Measurements from ENCODE around the gene SRA1. TPM values are rescaled to one million over a fixed set of nuclear protein-coding genes. Genes with fewer than 3 reads are reported as not detected.

The SRA1 gene
- polyA plus RNA-seq, 3 donors from 2014 or later: 44.5 to 77.4 (median 55.7) TPM

DNA sequence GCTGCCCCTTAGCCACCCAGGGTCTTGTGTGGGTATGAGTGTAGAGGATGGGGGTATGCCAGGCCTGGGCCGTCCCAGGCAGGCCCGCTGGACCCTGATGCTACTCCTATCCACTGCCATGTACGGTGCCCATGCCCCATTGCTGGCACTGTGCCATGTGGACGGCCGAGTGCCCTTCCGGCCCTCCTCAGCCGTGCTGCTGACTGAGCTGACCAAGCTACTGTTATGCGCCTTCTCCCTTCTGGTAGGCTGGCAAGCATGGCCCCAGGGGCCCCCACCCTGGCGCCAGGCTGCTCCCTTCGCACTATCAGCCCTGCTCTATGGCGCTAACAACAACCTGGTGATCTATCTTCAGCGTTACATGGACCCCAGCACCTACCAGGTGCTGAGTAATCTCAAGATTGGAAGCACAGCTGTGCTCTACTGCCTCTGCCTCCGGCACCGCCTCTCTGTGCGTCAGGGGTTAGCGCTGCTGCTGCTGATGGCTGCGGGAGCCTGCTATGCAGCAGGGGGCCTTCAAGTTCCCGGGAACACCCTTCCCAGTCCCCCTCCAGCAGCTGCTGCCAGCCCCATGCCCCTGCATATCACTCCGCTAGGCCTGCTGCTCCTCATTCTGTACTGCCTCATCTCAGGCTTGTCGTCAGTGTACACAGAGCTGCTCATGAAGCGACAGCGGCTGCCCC lies 10.0 kb upstream of the SRA1 start:
- H3K9me3 Mint-ChIP-seq: no peaks in the 10 kb centered on the region
- H3K4me1 Mint-ChIP-seq: peaks cover 54 to 79% of the 10 kb centered on the region in 2 donors
- peak overlapping the region; percentile 11 to 99 (median 66) for H3K27ac Mint-ChIP-seq
- H3K4me3 Mint-ChIP-seq: peak overlapping the region in 1 of 5 donors; percentile 50
- peaks cover 0 to 9% (median 4%) of the 10 kb centered on the region in 3 donors for H3K36me3 Mint-ChIP-seq
- no peak for DNase-seq
- H3K27me3 Mint-ChIP-seq (ENCODE audit: low read depth in 3 of 3): peaks cover 7 to 12% (median 10%) of the 10 kb centered on the region in 3 donors

DNA sequence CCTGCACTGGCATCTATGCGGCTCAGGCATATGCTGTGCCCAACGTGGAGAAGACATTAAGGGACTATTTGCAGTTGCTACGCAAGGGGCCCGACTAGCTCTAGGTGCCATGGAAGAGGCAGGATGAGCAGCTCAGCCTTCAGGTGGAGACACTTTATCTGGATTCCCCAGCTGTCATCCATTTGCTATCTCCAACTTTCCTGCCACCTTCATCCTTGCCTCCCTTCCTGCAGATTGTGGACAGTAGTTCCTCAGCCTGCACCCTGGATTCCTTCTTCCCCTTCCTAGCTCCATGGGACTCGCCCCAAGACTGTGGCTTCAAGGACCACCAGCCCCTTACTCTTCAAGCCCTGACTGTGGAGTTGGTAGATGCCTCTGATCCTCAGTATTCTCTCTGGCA lies 9.4 kb upstream of the SRA1 start:
- Mint-ChIP-seq H3K4me1 (peaks cover 54 to 79% of the 10 kb centered on the region in 2 donors), H3K9me3 (no peaks in the 10 kb centered on the region), H3K27ac (peak overlapping the region in 5 of 6 donors; percentile 11 to 66 (median 59)), H3K36me3 (peaks cover 0 to 9% (median 4%) of the 10 kb centered on the region in 3 donors), H3K27me3 (ENCODE audit: low read depth in 3 of 3) (peaks cover 7 to 12% (median 10%) of the 10 kb centered on the region in 3 donors), H3K4me3 (peak overlapping the region in 1 of 5 donors; percentile 50)
- DNase-seq: no peak

DNA sequence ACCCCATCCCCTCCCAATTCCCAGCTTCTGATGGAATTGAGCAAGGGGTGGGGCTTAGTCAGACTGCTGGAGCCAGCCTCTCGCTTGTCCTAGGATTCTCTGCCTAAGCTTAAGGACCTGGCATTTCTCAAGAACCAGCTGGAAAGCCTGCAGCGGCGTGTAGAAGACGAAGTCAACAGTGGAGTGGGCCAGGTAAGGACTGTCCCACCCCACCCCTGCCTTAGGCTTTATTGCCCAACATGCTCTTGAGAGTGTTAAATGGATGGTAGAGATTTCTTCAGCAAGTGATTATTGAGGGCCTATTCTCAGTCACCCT lies 8.5 kb upstream of the SRA1 start:
- Mint-ChIP-seq H3K36me3 (peaks cover 0 to 8% (median 4%) of the 10 kb centered on the region in 3 donors), H3K27ac (peak overlapping the region; percentile 95 to 99 (median 97)), H3K4me3 (peak overlapping the region; percentile 88 to 94 (median 93)), H3K27me3 (ENCODE audit: low read depth in 3 of 3) (peaks cover 7 to 12% (median 10%) of the 10 kb centered on the region in 3 donors), H3K9me3 (no peaks in the 10 kb centered on the region), H3K4me1 (peaks cover 54 to 79% of the 10 kb centered on the region in 2 donors)
- no peak for DNase-seq

DNA sequence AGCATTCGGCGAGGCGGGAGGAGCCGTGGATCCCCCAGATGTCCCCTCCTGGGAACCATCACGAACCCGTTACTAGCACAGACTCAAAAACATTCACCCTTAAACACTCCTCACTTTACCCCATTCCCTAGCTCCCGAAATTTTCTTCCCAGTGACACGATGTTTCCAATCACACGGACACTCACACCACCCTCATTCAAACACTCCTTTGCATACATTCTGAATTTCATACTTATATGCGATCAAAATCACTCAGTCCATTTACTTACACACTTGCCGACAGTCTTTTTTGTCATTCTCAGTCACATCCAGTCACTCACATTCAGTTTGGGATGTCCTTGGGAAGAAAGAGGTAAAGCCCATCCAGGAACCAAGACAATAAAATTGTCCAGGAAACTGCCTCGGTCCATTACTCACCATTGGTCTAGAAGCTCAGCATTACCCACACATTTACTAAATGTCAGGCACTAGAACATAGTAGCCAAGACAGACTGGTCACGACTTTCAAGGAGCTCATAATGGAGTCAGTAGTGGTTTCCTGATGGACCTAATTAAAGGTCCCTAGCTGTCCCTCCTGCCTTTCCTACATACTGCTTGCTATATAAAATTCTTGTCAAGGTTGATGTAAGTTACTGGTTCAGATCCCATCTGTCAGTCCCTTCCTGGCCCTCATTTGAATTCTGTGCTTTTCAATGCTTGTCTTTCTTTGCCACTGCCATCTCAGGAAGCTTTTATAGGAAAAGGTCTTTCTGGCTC lies 7.9 kb upstream of the SRA1 start:
- Mint-ChIP-seq H3K9me3 (no peaks in the 10 kb centered on the region), H3K27ac (peak overlapping the region; percentile 95 to 99 (median 97)), H3K36me3 (peaks cover 0 to 8% (median 3%) of the 10 kb centered on the region in 3 donors), H3K27me3 (ENCODE audit: low read depth in 3 of 3) (peaks cover 9 to 12% (median 10%) of the 10 kb centered on the region in 3 donors), H3K4me1 (peaks cover 51 to 75% of the 10 kb centered on the region in 2 donors), H3K4me3 (peak overlapping the region; percentile 88 to 94 (median 93))
- DNase-seq: no peak

DNA sequence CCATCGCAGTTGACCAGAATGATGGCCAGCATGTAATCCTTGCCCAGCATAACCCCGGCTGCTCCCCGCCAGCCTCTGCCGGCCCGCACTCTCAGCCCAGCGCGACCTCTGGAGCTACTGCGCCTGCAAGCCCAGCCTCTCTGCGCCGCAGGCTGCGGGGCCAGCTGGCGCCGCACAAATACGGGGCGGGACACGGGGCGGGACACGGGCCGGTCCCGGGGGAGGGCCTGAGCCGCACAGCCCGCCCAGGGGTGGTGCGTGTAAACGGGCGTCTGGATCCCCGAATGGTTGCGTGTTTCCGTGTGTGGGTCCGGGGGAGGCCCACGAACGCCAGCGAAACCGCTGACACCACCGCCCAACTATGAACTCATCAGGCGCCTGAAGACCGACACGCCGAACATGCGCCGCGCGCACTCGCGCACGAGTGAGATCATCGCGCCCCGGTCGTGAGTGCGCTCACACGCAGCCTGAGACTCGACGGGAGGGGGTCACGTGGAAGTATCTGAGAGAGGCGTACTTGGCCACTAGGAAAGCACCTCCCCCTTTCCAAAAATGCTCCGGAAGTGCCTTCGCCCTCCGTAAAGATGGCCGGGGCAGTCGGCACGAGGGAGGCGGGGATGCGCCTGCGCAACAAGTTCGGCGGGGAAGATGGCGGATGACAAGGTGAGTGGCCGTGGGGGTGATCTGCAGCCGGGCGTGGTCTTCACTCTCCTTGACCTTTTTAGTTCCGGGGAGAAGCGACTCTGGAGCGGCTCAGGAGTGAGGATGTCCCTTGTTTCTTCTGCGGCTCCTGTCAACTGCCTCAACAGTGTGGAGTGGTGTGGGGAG lies 7.1 kb upstream of the SRA1 start, which contains the start of the genes APBB3 and SLC35A4:
Gene APBB3 (minus strand): TSS at position 403 of the 828 bp plus-strand sequence. CDS start 353 bp downstream, at position 50.
Gene SLC35A4 (plus strand): TSS at position 633 of the 828 bp plus-strand sequence. CDS start 2,342 bp downstream, outside the sequence.
- H3K36me3 Mint-ChIP-seq: peaks cover 0 to 8% (median 3%) of the 10 kb centered on the region in 3 donors
- peak; percentile 99 for DNase-seq
- no peaks in the 10 kb centered on the region for H3K9me3 Mint-ChIP-seq
- H3K27me3 Mint-ChIP-seq (ENCODE audit: low read depth in 3 of 3): peaks cover 9 to 13% (median 11%) of the 10 kb centered on the region in 3 donors
- peaks cover 43 to 67% of the 10 kb centered on the region in 2 donors for H3K4me1 Mint-ChIP-seq
- peak within 1 kb of the TSS; percentile 88 to 94 (median 93) for H3K4me3 Mint-ChIP-seq
- peak within 1 kb of the TSS; percentile 95 to 99 (median 97) for H3K27ac Mint-ChIP-seq

DNA sequence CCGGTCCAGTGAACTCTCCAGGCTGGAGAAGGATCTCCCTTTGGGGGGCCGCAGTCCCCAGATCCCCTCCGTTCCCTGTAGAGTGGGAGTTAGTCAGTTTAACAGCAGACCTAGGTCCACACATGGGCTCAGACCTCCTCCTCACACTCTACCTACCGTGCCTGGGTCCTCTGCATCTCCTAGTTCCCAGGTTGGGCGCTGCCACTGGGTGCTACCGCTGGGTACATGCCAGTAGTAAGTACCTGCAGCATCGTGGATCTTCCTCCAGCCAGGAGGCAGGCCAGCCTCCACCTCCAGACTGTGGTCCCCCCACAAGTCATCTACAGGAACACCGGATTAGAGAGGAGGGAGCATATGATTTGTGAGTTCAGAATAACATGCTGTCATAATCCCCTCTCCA lies 6.3 kb upstream of the SRA1 start:
- peaks cover 35 to 59% of the 10 kb centered on the region in 2 donors for H3K4me1 Mint-ChIP-seq
- H3K36me3 Mint-ChIP-seq: peaks cover 0 to 8% (median 3%) of the 10 kb centered on the region in 3 donors
- no peaks in the 10 kb centered on the region for H3K9me3 Mint-ChIP-seq
- H3K4me3 Mint-ChIP-seq: peak overlapping the region; percentile 88 to 94 (median 93)
- no peak for DNase-seq
- H3K27ac Mint-ChIP-seq: peak overlapping the region; percentile 94 to 99 (median 97)
- peaks cover 9 to 14% (median 11%) of the 10 kb centered on the region in 3 donors for H3K27me3 Mint-ChIP-seq (ENCODE audit: low read depth in 3 of 3)

DNA sequence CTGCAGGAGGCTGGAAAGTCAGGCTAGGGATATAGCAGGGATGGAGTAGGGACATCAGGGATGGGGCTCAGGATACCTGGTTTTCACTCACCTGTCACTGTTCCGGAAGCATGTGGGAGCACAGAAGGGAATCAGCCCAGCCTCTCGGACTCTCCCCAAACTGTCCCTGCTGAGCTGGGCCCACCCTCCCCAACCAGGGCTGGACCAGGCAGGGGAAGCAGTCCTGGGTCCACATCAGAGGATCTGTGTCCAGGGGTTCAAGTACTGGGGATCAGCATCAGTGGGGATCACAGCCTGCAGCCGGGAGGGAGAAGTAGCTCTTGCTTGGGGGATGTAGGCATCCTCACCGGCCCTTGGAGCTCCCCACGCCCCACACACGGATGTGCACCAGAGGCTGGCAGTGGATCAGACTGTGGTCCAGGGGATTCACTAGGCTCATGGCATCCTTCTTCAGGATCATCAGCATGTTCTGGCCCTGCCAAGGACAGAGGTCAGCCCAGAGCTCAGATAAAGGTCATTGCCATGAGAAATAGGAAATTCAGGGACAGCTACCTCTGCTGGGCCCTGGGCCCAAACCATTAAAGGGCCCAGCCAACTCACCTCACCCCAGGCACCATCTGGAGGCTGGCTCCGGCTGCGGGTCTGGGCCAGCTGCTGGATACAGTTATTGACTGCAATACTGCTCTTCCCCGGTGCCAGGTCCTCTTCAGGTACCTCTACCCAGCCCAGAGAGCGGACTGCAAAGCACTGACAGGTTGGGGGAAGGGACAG lies 4.7 kb upstream of the SRA1 start:
- H3K27me3 Mint-ChIP-seq (ENCODE audit: low read depth in 3 of 3): peaks cover 15 to 18% (median 16%) of the 10 kb centered on the region in 3 donors
- no peak for DNase-seq
- H3K36me3 Mint-ChIP-seq: peaks cover 0 to 8% (median 3%) of the 10 kb centered on the region in 3 donors
- H3K27ac Mint-ChIP-seq: peak overlapping the region in 1 of 6 donors; percentile 99
- H3K4me3 Mint-ChIP-seq: peak overlapping the region in 1 of 5 donors; percentile 94
- H3K9me3 Mint-ChIP-seq: no peaks in the 10 kb centered on the region
- peaks cover 43 to 55% of the 10 kb centered on the region in 2 donors for H3K4me1 Mint-ChIP-seq

DNA sequence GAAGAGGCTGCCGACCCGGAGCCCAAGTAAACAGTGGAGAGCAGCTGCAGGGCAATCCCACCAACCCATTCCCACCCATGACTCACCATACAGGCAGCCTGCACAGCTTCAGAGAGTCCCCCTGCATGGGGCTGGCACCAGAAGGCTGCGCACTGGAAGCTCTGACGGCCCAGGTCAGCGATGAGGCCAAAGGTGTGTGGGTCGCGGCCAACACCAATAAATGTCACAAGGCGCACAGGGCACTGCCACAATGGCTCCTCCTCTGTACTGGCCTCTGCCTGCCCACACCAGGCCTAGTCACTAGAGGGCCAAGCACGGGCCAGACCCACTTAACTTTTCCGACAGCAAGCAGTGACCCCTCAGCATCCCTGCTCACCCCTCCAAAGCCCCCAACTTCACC lies 3.0 kb upstream of the SRA1 start:
- DNase-seq: no peak
- Mint-ChIP-seq H3K27me3 (ENCODE audit: low read depth in 3 of 3) (peaks cover 15 to 18% (median 16%) of the 10 kb centered on the region in 3 donors), H3K36me3 (peaks cover 0 to 4% (median 0%) of the 10 kb centered on the region in 3 donors), H3K9me3 (no peaks in the 10 kb centered on the region), H3K27ac (no peak overlapping the region), H3K4me1 (peaks cover 48 to 58% of the 10 kb centered on the region in 2 donors), H3K4me3 (no peak overlapping the region)

DNA sequence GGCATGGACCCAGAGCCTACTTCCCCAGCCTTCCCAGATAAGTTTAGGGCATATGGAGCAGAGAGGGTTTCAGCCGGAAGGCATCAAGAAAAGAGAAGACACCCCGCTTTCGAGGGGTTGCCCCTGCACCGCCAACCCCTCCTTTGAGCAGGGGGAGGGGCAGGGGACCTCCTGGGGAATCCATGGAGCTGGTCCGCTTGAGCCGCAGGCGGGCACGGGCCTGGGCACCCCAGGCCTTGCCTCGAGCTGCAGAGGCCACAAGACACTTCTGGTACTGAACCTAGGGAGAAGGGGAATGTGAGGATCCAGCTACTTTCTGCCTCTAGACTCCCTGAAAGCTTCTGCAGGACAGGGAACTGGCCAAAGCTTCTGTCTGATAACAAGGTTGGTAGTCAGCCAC lies 1.3 kb upstream of the SRA1 start:
- Mint-ChIP-seq H3K4me1 (peaks cover 47 to 55% of the 10 kb centered on the region in 2 donors), H3K27ac (peak overlapping the region in 5 of 6 donors; percentile 88 to 99 (median 95)), H3K36me3 (peaks cover 4% of the 10 kb centered on the region in 3 donors), H3K9me3 (no peaks in the 10 kb centered on the region), H3K27me3 (ENCODE audit: low read depth in 3 of 3) (peaks cover 6 to 12% (median 8%) of the 10 kb centered on the region in 3 donors), H3K4me3 (peak overlapping the region in 2 of 5 donors; percentile 31 to 94)
- no peak for DNase-seq

DNA sequence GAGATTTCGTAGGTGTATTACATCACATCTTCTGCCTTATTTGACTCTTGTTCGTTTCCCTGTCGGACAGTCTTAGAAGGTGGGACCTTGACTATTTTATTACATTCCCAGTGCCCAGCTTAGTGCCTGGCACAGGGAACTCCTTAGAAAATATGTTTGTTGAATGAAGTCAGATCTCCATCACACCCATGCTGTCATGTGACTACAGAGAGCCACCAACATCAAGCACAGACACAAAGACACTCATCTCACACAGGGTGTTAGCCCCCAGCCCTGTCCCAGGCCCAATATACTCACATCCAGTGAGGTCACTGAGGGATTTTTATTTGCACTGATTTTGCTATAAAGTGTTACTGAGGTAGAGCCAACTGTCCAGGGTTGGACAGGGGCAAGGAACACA lies 692 bp upstream of the SRA1 start:
- DNase-seq: no peak
- Mint-ChIP-seq H3K27ac (peak overlapping the region; percentile 88 to 99 (median 96)), H3K9me3 (no peaks in the 10 kb centered on the region), H3K4me3 (peak overlapping the region; percentile 83 to 94 (median 90)), H3K27me3 (ENCODE audit: low read depth in 3 of 3) (peaks cover 6 to 14% (median 8%) of the 10 kb centered on the region in 3 donors), H3K4me1 (peaks cover 49 to 55% of the 10 kb centered on the region in 2 donors), H3K36me3 (peaks cover 4% of the 10 kb centered on the region in 3 donors)

DNA sequence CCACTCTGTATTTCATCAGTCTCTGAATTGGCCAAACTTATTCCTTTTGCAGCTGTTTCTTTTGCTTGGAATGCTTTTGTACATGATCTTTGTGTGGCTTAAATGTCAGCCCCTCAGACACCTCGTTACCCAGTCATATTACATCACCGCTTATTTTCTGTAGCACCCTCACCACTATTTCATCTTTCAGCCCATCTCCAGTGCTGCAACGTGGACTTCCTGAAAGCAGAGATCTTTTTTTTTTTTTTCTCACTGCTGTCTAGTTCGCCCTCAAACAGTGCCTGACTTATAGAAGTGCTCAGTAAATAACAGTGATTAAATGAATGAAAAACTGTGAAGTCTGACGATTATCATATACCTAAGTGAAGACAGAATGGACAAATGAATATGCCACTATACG lies 835 bp downstream of the SRA1 start:
- peak overlapping the region; percentile 83 to 94 (median 90) for H3K4me3 Mint-ChIP-seq
- DNase-seq: peak; percentile 47 to 48 (median 47)
- no peaks in the 10 kb centered on the region for H3K9me3 Mint-ChIP-seq
- peaks cover 4 to 5% (median 4%) of the 10 kb centered on the region in 3 donors for H3K36me3 Mint-ChIP-seq
- peaks cover 49 to 52% of the 10 kb centered on the region in 2 donors for H3K4me1 Mint-ChIP-seq
- H3K27ac Mint-ChIP-seq: peak overlapping the region; percentile 88 to 99 (median 96)
- peaks cover 6 to 12% (median 8%) of the 10 kb centered on the region in 3 donors for H3K27me3 Mint-ChIP-seq (ENCODE audit: low read depth in 3 of 3)

DNA sequence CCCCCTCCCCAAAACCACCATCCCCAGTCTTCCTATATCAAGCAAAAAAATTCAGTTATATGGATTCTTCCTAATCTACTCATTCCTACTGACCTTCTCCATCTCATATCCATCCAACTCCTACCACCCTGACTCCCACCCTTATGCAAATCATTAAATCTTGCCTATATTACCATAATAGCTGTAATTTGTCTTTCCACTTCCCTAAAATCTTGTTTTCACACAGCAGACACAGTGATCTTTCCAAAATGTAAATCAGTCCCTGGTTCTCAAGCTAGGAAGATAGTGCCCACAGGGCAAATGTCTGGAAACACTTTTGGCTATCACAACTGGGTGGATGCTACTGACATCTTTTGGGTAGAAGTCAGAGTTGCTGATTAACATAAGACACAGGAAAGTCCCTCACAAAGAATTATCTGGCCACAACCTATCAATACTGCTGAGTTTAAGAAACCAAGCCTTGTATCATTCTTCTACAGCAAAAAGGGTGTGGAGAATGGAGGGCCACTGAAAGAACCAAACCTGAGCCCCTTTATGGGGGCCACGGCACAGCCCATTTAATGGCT lies 1.4 kb downstream of the SRA1 start:
- H3K9me3 Mint-ChIP-seq: no peaks in the 10 kb centered on the region
- H3K27me3 Mint-ChIP-seq (ENCODE audit: low read depth in 3 of 3): peaks cover 6 to 12% (median 10%) of the 10 kb centered on the region in 3 donors
- DNase-seq: no peak
- peaks cover 1 to 10% (median 4%) of the 10 kb centered on the region in 3 donors for H3K36me3 Mint-ChIP-seq
- peak overlapping the region; percentile 88 to 99 (median 96) for H3K27ac Mint-ChIP-seq
- peak overlapping the region; percentile 83 to 94 (median 90) for H3K4me3 Mint-ChIP-seq
- H3K4me1 Mint-ChIP-seq: peaks cover 50 to 52% of the 10 kb centered on the region in 2 donors
